H1 (cell line): Measurements from ENCODE around the gene NCKAP1. TPM values are rescaled to one million over a fixed set of nuclear protein-coding genes. Genes with fewer than 3 reads are reported as not detected.

Source experiments
- E2F6 ChIP-seq: IDR thresholded peaks from 2 replicates; pipeline ENCODE4 v1.6.1; 2012; ENCODE audit warnings: inconsistent platforms
- polyA plus RNA-seq, 7 experiments: library from polyadenylated mRNA; depleted of rRNA in 3 of 7; stranded (reverse) in 5 of 7; unstranded in 2 of 7; fragments of >200 nt in 5 of 7; fragments of 200-250 nt in 2 of 7; gene quantifications; 1 replicate in 5 of 7; 2 replicates in 1 of 7; 4 replicates in 1 of 7; pipeline versions ENCODE4 v1.2.1 to v1.2.3, GENCODE V29; 2011 to 2013; ENCODE audit warnings: missing spikeins in 2 of 7, mixed read lengths in 2 of 7
- total RNA-seq: library from RNA; stranded (reverse); fragmentation: NEBNext Ultra II Directional; extraction: Animal tissue kit (Norgen Biotek cat#: 25700); gene quantifications from 2 replicates; pipeline ENCODE4 v1.2.1, GENCODE V29; 2021

Gene NCKAP1
- total and polyA plus RNA-seq, 2 of the 8 experiments (the other 6 are each of a cell fraction or from before 2014, with no cell fraction given), result 90.8 to 173 TPM

- TF ChIP-seq E2F6, result no peak
These were observed 122.6 kb downstream of the NCKAP1 start (continued) for GRCh38 chr2:182915369-182916326.
